GM19372 (cell line): Measurements from ENCODE around the gene STAU1.
"Not testable (repeated sequence)": the region's sequence is repeated elsewhere in the genome, so short reads cannot be mapped to it uniquely, and the experiment has no call there.

ENCODE experiments used
- ATAC-seq: cut with Tn5 transposase; IDR thresholded peaks from one replicate; pipeline ENCODE4 v1.9.1; 2021; ENCODE audit warnings: mild to moderate bottlenecking, low read depth, moderate library complexity; ENCODE audit not compliant: unreplicated experiment

The STAU1 gene

DNA sequence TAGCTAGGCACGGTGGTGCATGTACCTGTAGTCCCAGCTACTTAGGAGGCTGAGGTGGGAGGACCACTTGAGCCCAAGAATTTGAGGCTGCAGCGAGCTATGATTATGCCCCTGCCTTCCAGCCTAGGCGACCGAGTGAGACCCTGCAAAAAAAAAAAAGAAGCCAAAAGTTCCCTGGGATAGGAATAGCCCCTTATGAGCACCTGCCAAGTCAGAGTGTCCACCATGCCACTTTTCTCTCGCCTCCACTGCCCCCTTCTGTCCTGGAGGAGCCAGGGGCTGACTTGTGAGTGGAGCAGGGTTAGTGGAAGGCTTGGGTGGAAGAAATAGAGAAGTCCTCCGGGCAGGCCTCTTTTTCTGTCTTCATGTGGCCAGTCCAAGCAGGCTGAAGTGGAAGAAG, 18.9 kb upstream of the STAU1 start:
- no peak for ATAC-seq

DNA sequence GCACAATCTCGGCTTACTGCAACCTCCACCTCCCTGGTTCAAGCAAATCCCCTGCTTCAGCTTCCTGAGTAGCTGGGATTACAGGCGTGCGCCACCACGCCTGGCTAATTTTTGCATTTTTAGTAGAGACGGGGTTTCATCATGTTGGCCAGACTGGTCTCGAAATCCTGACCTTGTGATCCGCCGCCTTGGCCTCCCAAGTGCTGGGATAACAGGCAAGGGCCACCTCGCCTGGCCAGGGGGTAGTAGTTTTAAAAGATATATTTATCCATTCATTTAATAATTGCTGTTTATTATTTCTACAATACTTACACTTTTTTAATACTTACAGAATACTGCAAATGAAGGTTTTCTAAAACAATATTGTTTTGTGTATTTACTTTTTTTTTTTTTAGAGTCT, 15.6 kb upstream of the STAU1 start:
- ATAC-seq = no peak

DNA sequence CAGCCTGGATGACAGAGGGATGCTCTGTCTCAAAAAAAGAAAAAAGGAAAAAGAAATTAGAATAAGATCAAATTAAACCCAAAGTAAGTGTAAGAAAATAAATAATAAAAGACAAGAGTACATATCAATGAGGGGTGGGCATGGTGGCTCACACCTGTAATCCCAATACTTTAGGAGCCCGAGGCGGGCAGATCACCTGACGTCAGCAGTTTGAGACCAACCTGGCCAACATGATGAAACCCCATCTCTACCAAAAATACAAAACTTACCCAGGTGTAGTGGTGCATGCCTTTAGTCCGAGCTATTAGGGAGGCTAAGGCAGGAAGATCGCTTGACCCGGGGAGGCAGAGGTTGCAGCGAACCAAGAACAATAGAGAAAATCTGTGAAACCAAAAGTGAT, 14.9 kb upstream of the STAU1 start:
- ATAC-seq = no peak

DNA sequence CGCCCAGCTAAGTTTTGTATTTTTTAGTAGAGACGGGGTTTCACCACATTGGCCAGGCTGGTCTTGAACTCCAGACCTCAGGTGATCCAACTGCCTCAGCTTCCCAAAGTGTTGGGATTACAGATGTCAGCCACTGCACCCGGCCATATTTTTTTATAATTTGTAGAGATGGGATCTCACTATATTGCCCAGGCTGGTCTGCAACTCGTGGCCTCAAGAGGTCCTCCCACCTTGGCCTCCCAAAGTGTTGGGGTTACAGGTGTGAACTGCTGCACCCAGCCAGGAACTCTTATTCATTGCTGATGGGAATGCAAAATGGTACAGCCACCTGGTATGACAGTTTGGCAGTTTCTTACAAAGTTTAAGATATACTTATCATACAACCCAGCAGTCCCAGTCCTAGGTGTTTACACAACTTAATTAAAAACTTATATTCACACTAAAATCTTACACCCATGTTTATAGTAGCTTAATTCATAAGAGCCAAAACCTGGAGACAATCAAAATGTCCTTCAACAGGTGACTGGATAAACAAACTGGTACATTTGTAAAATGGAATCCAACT, 11.7 kb upstream of the STAU1 start:
- no peak for ATAC-seq

DNA sequence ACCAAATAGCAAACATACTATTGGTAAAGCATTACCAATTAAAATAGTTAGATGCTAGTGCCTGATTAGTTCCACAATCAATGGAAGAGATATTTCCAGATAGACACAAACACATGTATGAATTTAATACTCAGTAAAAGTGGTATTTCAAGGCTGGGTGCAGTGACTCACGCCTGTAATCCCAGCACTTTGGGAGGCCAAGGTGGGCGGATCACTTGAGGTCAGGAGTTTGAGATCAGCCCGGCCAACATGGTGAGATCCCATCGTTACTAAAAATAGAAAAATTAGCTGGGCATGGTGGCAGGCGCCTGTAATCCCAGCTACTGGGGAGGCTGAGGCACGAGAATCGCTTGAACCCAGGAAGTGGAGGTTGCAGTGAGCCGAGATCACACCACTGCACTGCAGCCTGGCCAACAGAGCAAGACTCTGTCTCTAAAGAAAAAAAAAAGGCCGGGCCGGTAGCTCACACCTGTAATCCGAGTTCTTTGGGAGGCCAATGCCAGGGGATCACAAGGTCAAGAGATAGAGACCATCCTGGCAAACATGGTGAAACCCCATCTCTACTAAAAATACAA, 4.9 kb upstream of the STAU1 start:
- ATAC-seq = not testable (repeated sequence)

DNA sequence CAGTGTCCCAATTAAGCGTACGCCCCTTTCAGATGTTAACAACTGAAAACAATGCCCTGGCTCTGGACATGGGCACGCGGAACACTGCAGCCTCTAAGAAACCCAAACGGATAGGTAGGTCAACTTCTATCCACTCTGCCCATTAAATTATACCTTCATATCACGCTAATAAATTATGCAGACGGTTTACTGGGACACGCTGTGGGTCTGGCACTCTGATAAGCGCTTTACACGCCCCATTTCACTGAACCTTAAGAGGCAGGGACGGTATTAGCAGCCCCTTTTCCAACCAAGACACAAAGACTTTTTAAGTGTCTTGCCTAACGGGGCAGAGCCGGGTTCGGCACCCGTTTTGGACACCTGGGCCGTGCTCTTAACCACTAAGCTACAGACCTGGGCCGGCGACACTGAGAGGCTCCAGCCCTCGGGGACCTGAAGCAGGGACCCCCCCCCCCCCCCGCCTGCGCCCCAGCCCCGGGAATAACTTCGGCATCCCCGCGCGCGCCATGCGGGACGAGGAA, 744 bp downstream of the STAU1 start:
- ATAC-seq = no peak

DNA sequence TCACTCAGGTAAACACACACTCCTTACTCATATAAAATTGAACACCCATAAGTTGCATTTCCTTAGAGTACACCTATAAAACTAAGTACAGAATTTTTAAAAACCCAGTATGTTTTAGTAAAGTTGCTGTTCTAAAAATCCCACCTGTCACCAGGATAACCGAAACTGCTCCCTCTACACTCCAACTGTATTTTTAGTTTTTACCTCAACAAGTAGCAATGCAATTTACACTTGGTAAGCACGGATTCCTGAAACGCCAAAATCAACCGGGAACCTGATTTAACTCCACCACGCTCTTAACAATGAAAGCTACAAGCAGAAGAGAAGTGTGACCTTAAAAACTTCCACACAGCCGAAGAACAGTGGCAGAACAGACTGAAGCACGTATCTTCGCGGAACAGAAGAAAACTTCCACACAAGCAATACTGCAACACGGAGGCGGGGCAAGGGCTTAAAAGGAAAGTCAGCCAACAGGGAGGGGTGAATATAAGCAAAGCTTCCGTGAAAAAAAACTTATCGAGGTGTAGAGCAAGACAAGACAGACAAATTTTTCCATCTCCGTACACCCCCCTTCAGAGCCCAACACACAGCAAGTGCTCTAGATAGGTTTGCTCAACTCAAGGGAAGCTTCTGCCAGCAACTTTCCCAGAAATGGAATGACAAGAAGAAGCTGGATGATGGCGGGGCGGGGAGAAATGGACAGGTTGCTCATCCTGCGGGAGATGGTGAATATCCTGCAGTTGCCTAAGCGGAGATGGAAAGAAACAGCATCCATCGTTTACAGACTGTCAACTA, 1.4 kb downstream of the STAU1 start:
- no peak for ATAC-seq

DNA sequence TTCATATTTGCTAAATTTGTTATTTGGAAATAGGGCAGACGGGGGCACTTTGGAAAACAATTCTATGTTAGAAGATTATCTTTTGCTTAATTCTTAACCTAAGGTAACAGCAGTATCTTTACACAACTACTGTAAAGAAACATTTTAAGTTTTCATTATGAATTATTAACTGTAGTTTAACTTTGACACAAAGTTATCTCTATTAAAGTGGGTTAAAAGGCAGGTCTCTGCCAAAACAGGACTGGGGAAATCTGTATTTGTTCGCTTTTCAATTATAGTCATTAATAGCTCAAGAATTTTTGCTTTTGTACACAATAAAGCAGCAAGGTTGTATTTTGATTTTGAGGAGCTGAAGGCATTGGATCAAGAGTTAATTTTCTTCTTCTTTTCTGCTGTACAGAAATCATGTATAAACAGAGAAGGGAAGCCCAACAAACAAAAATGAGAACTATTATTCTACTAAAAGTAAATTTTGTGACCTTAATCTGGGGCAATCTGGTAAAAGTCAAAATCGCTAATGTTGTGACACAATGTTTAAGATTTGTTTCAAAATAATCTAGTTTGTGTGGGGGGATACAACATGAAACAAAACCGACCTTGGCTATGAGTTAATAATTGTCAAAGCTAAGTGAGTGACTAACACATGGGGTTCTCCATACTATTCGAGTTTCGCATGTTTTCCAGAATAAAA, 2.9 kb downstream of the STAU1 start:
- ATAC-seq = no peak

DNA sequence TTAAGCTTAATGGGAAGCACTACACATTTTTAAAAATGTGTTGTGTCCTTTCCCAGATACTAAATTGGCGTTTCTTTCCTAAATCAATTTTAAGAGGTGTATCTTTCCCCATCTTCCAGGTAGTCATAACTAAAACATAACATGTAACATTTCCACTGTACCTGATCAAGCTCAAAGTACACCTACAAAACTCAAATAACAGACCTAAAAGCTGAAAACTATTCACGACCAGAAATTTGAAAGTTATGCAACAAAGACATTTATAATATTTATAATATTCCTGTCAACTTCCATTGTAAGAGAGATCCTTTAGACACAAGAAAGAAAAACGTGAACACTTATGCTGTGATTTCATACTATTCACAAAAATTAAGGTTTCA, 3.5 kb downstream of the STAU1 start:
- ATAC-seq = no peak

DNA sequence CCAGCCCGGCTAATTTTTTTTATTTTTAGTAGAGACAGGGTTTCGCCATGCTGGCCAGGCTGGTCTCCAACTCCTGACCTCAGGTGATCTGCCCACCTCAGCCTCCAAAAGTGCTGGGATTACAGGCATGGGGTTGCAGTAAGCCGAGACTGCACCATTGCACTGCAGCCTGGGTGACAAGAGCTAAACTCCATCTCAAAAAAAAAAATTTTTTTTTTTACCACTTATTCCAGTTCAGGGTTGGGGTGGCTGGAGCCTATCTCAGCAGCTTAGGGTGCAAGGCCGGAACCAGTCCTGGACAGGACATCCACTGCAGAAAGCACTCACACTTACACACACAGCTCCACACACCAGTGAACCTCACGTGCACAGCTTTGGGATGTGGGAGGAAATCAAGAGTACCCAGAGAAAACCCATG, 4.0 kb downstream of the STAU1 start:
- not testable (repeated sequence) for ATAC-seq

DNA sequence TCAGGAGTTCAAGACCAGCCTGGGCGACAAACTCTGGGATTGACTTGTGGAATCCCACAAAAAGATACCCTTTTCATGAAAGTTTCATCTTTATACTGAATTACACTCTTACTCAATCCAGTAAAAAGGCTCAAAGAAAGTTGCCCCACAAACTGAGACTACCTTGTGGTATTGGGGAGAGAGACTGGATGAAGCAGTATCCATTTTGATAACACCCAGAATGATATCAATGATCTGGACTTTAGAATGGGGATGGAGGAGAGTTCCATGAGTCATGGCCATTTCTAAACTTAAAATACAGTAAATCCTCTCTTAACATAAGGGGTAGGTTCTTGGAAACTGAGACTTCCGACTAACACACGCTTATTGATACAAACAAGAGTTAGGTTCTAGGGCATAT, 4.7 kb downstream of the STAU1 start:
- ATAC-seq = no peak

DNA sequence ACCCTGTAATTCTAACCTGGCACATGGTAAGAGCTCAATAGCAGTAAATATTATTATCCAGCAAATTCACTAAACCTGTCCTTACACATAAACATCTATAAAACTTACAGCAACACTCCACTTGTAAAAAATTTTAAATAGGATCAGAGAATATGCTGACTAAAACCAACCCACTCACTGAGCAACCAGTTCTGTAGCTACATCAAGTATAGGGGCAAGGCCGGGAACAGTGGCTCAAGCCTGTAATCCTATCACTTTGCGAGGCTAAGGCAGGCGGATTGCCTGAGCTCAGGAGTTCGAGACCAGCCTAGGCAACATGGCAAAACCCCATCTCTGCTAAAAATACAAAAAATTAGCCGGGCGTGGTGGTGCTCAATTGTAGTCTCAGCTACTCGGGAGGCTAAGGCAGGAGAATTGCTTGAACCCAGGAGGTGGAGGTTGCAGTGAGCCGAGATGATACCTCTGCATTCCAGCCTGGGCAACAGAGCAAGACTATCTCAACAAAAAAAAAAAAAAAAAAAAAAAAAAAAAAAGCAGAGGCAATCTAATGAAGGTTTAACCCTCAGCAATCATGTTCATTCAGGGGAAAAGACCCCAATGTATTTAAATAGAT, 6.8 kb downstream of the STAU1 start:
- no peak for ATAC-seq

DNA sequence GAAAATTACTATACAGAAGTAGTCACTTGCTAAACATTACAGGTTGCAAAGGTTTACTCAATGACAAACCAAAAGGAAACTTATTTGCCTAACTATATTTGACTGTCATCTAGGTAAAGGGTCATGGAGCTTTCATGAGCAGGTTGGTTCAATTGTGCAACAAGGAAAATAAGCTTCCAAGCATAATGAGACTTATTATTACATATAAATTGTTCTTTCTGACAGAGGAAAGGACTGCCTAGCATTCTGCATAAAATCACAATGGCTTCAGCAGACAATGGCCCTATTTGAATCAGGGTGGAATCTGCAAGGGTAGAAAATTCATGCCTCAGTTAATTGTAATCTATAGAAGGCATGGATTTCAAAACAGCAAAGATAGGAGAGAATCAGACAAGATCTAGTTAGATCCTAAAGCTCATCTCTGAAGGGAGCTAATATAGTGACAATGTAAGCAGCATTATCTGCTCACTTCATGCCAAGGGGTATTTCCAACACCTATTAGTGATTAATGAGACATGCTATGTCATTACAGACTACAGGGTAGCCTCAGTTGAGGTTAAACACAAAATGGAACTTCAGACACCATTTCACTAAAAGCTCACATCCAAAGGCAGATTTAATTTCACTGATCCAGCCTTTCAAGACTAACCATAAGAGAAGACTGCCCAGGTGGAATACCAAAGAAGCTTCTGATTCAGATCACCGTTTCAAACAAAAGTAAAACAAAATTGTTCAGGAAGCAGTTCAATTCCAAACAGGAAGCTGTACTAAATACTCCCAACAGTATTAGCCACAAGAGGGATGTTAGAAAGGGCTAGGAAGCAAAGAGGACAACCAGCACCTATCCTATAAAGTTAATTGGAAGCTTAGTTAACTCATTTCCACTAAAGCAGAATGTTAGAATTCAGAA, 8.5 kb downstream of the STAU1 start:
- ATAC-seq = no peak

DNA sequence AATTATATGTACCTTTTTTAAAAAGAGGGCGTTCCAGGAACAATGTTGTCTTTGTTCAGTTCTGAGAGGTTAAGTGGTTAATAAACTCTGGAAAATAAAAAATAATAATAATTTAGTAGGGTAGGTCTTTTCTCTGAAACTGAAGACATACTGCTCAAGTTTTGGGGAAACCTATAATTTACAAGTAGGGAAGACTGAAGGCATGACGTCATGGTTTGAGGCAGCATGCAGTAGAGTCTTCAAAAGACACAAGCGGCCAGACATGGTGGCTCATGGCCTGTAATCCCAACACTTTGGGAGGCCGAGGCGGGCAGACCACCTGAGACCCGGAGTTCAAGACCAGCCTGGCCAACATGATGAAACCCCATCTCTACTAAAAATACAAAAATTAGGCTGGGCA, 14.0 kb downstream of the STAU1 start:
- no peak for ATAC-seq

DNA sequence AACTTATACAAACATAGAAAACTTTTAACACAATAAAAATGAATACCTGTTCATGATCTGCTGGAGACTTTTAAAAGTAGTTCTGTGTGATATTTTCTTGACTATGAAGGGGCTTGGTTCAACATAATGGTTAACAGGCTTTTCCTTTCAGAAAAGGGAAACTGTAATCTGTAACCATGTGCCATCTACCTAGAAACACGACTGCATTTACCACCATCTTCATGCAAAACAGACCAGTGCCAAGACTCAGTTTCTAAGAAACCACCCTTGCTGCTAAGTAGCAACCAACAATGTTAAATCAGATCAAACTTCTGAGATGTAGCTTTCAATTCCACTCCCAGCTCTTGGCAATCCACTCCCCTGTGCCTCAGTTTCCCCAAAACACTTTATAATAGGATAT, 15.7 kb downstream of the STAU1 start:
- ATAC-seq = no peak

DNA sequence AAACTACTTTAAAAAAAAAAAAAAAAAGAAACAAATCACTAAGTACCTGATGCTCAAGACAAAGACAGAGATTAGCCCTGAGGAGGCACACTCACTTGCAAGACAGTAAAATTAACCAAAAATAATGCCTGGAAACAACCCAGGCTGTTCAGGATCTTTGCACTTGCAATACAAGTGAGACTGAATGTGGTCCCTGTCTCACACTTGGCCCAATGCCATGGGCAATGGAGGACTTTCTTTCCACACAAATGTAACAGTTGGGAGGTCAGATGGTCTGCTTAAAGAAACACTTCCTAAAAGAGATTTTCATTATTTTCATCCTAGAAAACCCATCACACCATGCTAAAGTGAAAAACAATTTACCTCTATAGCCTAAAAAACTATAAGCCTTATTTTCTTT, 16.2 kb downstream of the STAU1 start:
- no peak for ATAC-seq

DNA sequence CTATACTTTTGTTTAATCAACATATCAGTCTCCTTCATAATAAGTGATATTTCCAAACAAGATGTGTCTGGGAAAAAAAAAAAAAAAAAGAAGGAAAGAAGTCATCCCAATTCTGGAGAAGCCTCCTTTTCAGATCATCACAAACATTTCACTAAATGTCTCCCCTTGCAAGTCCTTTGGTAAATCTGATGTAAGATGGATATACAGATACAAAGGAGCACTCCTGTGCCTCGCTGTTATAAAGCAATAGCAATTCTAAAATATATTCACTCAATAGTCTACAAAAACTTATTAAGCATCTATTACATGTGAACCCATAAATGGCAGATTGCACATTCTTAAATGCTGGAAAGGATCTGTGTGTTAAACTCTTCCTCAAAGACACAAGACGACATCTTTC, 17.4 kb downstream of the STAU1 start:
- ATAC-seq = no peak

DNA sequence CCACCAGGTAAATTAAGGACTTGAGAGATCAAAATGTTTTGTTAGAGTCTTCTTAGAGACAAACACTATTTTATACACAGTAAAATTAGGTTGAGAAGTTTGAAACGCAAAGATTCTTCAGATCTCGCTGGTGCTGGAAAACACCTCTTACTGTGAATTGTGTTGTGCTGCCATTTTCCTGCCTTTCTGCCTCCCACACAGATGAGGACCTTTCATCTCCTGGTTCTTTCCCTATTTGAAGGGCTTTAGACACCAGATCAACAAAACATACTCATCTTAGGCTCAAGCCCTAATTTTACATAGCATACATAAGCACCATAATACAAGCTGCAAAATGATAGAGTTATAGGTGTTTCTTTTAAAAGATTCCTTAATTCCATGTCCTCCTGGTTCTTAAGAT, 18.6 kb downstream of the STAU1 start:
- ATAC-seq = no peak

DNA sequence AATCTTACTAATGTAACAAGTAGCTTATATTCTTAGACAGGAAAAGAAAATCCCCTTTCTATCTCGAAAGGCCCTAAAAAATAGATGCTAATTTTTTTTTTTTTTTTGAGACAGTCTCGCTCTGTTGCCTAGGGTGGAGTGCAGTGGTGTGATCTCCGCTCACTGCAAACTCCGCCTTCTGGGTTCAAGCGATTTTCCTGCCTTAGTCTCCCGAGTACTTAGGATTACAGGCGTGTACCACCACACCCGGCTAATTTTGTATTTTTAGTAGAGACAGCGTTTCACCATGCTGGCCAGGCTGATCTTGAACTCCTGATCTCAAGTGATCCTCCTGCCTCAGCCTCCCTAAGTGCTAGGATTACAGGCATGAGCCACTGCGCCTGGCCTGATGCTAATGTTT, 19.3 kb downstream of the STAU1 start:
- ATAC-seq = not testable (repeated sequence)
